Activated CD4-positive, alpha-beta T cell treated with anti-CD3 and anti-CD28 coated beads, Interleukin-2, Interleukin-4, amounts not matched to agents 100 ng/mL and 50 ng/mL, durations not matched to agents 16 hours and 8 hours (primary cell): ENCODE data around the gene PITX2.
"Not testable (repeated sequence)": the region's sequence is repeated elsewhere in the genome, so short reads cannot be mapped to it uniquely, and the experiment has no call there.

Experiments
- DNase-seq: peaks from one replicate; pipeline ENCODE4 v3.0.0-alpha.2; 2020; ENCODE audit warnings: low spot score

Gene PITX2

GRCh38 chr4:110610940-110611831, 11.7 kb downstream of the PITX2 start:
- no peak for DNase-seq

- DNase-seq, result no peak
Measured at GRCh38 chr4:110610620-110610939, 12.3 kb downstream of the PITX2 start.

GRCh38 chr4:110609044-110609750, 13.7 kb downstream of the PITX2 start:
- DNase-seq, result no peak

GRCh38 chr4:110605077-110605476, 17.8 kb downstream of the PITX2 start:
- DNase-seq, result no peak

- DNase-seq, result no peak
Measured at GRCh38 chr4:110602061-110602460, 20.8 kb downstream of the PITX2 start.

- no peak for DNase-seq
Measured at GRCh38 chr4:110597582-110597981, 25.3 kb downstream of the PITX2 start.

- no peak for DNase-seq
Measured at GRCh38 chr4:110596431-110596830, 26.4 kb downstream of the PITX2 start.

- no peak for DNase-seq
Measured at GRCh38 chr4:110595583-110595982, 27.3 kb downstream of the PITX2 start.

- DNase-seq, result no peak
Measured at GRCh38 chr4:110589297-110589696, 33.6 kb downstream of the PITX2 start.

- no peak for DNase-seq
Measured at GRCh38 chr4:110587666-110588285, 35.1 kb downstream of the PITX2 start.

- DNase-seq, result no peak
Measured at GRCh38 chr4:110586131-110586850, 36.6 kb downstream of the PITX2 start.

GRCh38 chr4:110576696-110577095, 46.2 kb downstream of the PITX2 start:
- not testable (repeated sequence) for DNase-seq
